Activated T-helper 1 cell treated with anti-CD3 and anti-CD28 coated beads, Interleukin-12 subunit alpha, Interleukin-12 subunit beta, Interleukin-2, Interleukin-4 antibody, amounts not matched to agents 30 ng/mL and 10 ng/mL and 1 ng/mL, durations not matched to agents 14 hours and 24 hours and 36 hours (primary cell): Measurements from ENCODE around the gene CERS4. TPM values are rescaled to one million over a fixed set of nuclear protein-coding genes. Genes with fewer than 3 reads are reported as not detected.
"Not testable (repeated sequence)": the region's sequence is repeated elsewhere in the genome, so short reads cannot be mapped to it uniquely, and the experiment has no call there.

Source experiments
- DNase-seq: peaks from one replicate; pipeline ENCODE4 v3.0.0; 2021; ENCODE audit warnings: low spot score
- H3K27ac Mint-ChIP-seq: one replicate; pipeline ENCODE4 v1.8.0; 2021; ENCODE audit warnings: mild to moderate bottlenecking, mixed read lengths
- H3K27me3 Mint-ChIP-seq: one replicate; pipeline ENCODE4 v1.8.0; 2022; ENCODE audit warnings: mild to moderate bottlenecking, moderate library complexity, mixed read lengths; ENCODE audit not compliant: insufficient read depth
- H3K36me3 Mint-ChIP-seq: one replicate; pipeline ENCODE4 v1.8.0; 2021; ENCODE audit warnings: low read depth, mixed read lengths
- H3K4me1 Mint-ChIP-seq: one replicate; pipeline ENCODE4 v1.8.0; 2021; ENCODE audit warnings: low read depth, mixed read lengths
- H3K4me3 Mint-ChIP-seq: one replicate; pipeline ENCODE4 v1.8.0; 2021; ENCODE audit warnings: mild to moderate bottlenecking, moderate library complexity, mixed read lengths
- H3K9me3 Mint-ChIP-seq: one replicate; pipeline ENCODE4 v1.8.0; 2021; ENCODE audit warnings: mixed read lengths
- intact Hi-C: fragments of 100-400 bp; cut with micrococcal nuclease; formaldehyde crosslinking; loops from one replicate; pipeline ENCODE4 v1.15.1; 2024
- total RNA-seq: library from RNA; stranded (reverse); gene quantifications from 2 replicates; pipeline ENCODE4 v1.2.3, GENCODE V29; 2022

CERS4 gene
- total RNA-seq, 1 donor from 2014 or later, result 29.7 TPM

DNA sequence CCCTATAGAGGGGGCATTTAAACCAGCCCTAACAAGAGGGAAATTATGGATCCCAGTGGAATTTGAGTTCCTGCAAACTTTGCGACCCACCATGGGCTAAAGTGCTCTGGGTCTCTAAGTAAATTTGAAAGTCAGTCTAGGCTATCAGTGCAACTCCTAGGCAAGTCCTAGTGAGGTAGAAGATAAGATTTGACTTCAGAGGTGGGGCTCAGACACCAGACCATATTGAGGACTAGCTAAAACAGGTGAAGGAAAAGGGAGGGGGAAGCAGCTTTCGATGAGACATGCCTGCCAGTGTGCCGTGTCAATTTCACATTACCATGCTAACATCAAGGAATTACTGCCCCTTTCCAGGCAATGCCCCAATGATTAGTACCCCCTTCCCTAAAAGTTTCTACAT, 60.6 kb downstream of the CERS4 start:
- peak overlapping the region; percentile 85 for H3K27ac Mint-ChIP-seq
- no peaks in the 10 kb centered on the region for H3K36me3 Mint-ChIP-seq
- no peaks in the 10 kb centered on the region for H3K27me3 Mint-ChIP-seq
- H3K4me1 Mint-ChIP-seq, result peaks cover 26% of the 10 kb centered on the region
- no peak for DNase-seq
- peak overlapping the region; percentile 82 for H3K4me3 Mint-ChIP-seq
- H3K9me3 Mint-ChIP-seq, result no peaks in the 10 kb centered on the region
- intact Hi-C loops, result loop anchor here (10.0 kb wide), 1 partner anchor 215 kb away; no protein-coding TSS in a partner anchor

DNA sequence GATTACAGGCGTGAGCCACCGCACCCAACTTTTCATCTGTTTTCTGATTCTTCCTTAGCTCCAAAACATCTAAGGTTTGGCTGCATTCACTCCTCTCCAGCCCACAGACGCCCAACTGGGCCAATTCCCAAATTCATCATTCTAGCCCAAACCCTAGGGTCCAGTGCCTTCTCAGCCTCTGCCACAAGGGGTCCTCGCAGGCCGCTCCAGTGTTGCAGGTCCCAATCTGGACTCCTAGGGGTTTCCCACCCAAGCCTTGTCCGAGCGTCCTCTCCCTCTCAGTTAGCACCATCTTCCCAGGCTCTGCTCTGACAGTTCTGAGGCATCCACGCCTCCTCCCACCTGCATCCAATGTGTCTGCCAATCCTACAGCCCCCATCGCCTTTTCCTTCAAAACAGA, 67.3 kb downstream of the CERS4 start:
- H3K27me3 Mint-ChIP-seq, H3K4me1 Mint-ChIP-seq, H3K4me3 Mint-ChIP-seq, intact Hi-C loops, H3K27ac Mint-ChIP-seq, H3K9me3 Mint-ChIP-seq, DNase-seq, H3K36me3 Mint-ChIP-seq: not testable (repeated sequence)

DNA sequence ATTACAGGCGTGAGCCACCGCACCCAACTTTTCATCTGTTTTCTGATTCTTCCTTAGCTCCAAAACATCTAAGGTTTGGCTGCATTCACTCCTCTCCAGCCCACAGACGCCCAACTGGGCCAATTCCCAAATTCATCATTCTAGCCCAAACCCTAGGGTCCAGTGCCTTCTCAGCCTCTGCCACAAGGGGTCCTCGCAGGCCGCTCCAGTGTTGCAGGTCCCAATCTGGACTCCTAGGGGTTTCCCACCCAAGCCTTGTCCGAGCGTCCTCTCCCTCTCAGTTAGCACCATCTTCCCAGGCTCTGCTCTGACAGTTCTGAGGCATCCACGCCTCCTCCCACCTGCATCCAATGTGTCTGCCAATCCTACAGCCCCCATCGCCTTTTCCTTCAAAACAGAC, 82.2 kb downstream of the CERS4 start:
- H3K27me3 Mint-ChIP-seq, DNase-seq, H3K36me3 Mint-ChIP-seq, H3K27ac Mint-ChIP-seq, H3K4me1 Mint-ChIP-seq, H3K9me3 Mint-ChIP-seq, intact Hi-C loops, H3K4me3 Mint-ChIP-seq: not testable (repeated sequence)

DNA sequence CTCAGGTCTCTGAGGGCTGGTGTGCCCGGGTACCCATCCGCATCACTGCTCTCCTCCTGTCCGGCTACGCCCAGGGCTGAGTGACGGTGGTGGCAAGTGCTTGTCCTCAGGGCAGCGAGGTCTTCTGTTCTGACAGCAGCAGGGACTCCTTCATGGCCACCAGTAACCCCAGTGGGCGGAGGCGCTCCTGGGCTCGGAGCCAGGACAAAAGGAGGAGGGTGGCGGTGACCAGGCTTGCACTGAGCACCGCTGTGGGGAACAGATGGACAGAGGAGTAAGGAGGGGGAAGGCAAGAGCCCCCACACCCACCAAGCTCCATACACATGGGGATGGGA, 93.2 kb downstream of the CERS4 start:
- no peaks in the 10 kb centered on the region for H3K27me3 Mint-ChIP-seq
- H3K9me3 Mint-ChIP-seq, result no peaks in the 10 kb centered on the region
- no peak overlapping the region for H3K4me3 Mint-ChIP-seq
- peaks cover 2% of the 10 kb centered on the region for H3K36me3 Mint-ChIP-seq
- intact Hi-C loops, result no loop called here
- H3K27ac Mint-ChIP-seq, result no peak overlapping the region
- peaks cover 14% of the 10 kb centered on the region for H3K4me1 Mint-ChIP-seq
- no peak for DNase-seq

DNA sequence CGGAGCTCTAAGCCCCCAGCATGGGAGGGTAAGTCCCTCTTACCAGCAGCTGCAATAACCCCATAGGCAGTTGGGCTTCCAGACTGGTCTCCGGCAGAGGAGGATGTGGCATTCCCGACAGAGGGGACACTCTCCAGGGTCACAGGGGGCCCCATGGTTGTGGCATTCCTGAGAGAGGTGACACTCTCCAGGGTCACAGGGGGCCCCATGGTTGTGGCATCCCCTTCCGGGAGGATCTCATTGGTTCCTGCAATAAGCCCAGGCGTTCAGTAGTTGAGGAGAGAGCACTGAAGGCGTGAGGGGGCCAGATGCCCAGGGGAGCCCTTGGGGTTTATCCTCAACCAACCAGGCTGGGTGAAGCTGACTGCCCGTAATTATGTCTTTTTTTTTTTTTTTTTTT, 93.6 kb downstream of the CERS4 start:
- Mint-ChIP-seq H3K36me3 (peaks cover 2% of the 10 kb centered on the region), H3K9me3 (no peaks in the 10 kb centered on the region), H3K4me1 (peaks cover 18% of the 10 kb centered on the region), H3K27me3 (no peaks in the 10 kb centered on the region), H3K4me3 (no peak overlapping the region), H3K27ac (no peak overlapping the region)
- no peak for DNase-seq
- intact Hi-C loops, result no loop called here

DNA sequence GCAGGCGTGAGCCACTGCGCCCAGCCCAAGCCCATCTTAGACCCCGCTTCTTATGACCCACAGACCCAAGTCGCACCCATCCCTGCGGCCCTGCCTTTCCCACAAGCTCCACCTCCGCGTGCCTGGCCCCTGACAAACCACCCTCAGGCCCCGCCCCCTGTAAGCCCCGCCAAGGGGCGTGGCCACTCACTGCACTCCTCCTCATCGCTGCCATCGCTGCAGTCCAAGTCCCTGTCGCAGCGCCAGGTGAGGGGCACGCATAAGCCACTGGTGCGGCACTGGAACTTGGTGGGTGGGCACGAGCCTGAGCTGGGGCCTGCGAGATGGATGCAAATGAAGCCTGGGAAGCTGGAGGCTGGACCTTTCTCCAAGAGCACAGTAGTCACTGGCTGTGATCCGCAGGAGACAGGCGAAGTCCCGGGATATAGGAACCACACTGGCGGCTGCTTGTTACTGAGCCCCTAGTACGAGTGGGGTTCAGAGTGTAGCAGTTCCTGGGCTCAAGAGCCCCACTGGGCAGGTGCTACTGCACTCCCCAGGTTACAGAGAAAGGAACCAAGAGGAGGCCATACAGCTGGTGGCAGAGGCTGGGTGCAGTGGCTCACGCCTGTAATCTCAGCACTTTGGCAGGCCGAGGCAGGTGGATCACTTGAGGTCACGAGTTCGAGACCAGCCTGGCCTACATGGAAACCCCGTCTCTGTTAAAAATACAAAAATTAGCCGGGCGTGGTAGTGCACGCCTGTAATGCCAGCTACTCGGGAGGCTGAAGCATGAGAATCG, 95.9 kb downstream of the CERS4 start:
- intact Hi-C loops, result no loop called here
- Mint-ChIP-seq H3K4me3 (no peak overlapping the region), H3K27me3 (no peaks in the 10 kb centered on the region), H3K27ac (no peak overlapping the region), H3K4me1 (peaks cover 31% of the 10 kb centered on the region), H3K36me3 (peaks cover 8% of the 10 kb centered on the region), H3K9me3 (no peaks in the 10 kb centered on the region)
- no peak for DNase-seq

DNA sequence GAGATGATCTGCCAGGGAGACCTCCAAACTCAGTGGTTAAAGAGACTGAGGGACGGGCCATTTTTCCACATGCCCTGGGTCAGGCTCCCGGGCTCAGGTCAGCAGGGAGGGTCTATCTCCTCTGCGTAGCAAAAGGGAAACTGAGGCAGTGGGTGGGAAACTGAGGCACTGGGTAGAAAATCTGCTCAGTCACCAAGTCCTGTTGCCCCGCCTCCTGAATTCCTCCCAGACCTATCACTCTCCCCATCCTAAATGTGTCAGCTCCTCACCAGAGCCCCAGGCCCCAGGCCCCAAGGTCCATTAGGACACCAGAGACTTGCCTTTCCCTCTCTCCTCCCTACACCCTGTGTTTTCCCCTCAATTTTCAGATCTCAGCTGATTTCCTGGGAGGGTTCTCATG, 96.6 kb downstream of the CERS4 start:
- H3K4me1 Mint-ChIP-seq, result peaks cover 31% of the 10 kb centered on the region
- H3K27me3 Mint-ChIP-seq, result no peaks in the 10 kb centered on the region
- H3K4me3 Mint-ChIP-seq, result peak overlapping the region; percentile 89
- peaks cover 8% of the 10 kb centered on the region for H3K36me3 Mint-ChIP-seq
- no peaks in the 10 kb centered on the region for H3K9me3 Mint-ChIP-seq
- DNase-seq, result no peak
- intact Hi-C loops, result no loop called here
- H3K27ac Mint-ChIP-seq, result no peak overlapping the region

DNA sequence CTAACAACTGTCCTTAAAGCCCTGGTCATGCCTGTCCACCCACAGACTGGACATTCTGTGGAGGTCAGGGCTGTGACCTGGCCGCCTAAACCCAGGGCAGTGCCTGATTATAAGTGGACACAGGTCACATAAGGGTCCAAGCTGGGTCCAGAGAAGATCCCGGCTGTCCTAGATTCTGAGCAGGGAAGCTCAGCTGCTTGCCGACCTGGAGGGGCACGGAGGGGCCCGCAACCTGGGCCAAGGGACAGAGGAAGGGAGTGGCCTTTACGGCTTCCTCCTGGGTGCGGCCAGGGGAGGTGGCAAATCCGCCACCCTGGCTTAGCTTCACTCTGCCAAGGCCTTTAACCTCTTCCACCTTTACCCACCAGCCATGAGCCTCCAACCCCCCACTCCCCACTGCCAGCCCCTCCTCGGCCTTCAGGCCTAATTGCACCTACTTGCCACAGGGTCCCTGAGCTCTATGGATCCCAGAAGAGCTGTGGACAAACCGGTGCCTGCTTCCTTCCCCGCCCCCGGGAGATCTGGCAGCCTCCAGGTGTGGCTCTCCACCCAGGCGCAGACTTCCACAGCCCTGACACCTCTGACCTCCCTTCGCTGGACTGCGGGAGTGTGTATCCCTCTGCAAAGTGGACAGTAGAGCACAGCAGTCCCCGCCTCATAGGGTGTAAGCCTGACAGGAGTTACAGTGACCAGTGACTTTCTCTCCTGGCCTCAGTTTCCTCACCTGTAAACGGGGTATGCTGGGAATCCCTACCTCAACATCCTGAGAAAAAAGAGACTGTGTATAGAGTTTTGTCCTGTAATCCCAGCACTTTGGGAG, 97.3 kb downstream of the CERS4 start:
- no peaks in the 10 kb centered on the region for H3K27me3 Mint-ChIP-seq
- H3K27ac Mint-ChIP-seq, result peak overlapping the region; percentile 81
- peaks cover 31% of the 10 kb centered on the region for H3K4me1 Mint-ChIP-seq
- H3K9me3 Mint-ChIP-seq, result no peaks in the 10 kb centered on the region
- no peak for DNase-seq
- peaks cover 11% of the 10 kb centered on the region for H3K36me3 Mint-ChIP-seq
- H3K4me3 Mint-ChIP-seq, result peak overlapping the region; percentile 89
- intact Hi-C loops, result no loop called here

DNA sequence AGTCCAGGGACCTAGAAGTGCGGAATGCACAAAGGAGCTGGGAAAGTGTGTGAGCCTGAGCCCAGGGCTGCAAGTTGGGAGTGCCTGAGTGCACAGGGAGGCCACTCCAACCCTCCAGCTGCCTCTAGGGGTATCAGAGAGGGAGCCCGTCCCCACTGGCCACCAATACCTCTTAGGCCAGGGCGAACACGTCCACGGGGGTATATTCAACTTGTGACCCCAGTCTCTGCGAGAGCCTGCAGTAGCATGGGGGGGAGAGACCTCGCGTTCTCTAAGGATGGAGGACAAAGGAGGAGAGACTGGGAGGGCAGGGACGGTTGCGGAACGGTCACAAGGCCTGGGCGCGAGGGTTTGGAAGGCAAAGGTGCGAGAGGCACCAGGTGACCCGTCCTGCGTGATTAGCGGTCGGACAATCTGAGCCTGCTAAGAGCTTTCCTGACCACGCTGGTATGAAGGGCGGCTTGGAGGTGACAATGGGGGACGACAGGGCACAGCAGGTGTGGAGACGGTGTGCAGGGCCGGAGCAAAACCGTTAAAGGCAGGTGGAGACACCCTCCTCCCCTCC, 98.3 kb downstream of the CERS4 start:
- Mint-ChIP-seq H3K36me3 (peaks cover 11% of the 10 kb centered on the region), H3K27ac (peak overlapping the region; percentile 81), H3K4me3 (peak overlapping the region; percentile 89), H3K27me3 (no peaks in the 10 kb centered on the region), H3K4me1 (peaks cover 31% of the 10 kb centered on the region), H3K9me3 (no peaks in the 10 kb centered on the region)
- no peak for DNase-seq
- intact Hi-C loops, result no loop called here

DNA sequence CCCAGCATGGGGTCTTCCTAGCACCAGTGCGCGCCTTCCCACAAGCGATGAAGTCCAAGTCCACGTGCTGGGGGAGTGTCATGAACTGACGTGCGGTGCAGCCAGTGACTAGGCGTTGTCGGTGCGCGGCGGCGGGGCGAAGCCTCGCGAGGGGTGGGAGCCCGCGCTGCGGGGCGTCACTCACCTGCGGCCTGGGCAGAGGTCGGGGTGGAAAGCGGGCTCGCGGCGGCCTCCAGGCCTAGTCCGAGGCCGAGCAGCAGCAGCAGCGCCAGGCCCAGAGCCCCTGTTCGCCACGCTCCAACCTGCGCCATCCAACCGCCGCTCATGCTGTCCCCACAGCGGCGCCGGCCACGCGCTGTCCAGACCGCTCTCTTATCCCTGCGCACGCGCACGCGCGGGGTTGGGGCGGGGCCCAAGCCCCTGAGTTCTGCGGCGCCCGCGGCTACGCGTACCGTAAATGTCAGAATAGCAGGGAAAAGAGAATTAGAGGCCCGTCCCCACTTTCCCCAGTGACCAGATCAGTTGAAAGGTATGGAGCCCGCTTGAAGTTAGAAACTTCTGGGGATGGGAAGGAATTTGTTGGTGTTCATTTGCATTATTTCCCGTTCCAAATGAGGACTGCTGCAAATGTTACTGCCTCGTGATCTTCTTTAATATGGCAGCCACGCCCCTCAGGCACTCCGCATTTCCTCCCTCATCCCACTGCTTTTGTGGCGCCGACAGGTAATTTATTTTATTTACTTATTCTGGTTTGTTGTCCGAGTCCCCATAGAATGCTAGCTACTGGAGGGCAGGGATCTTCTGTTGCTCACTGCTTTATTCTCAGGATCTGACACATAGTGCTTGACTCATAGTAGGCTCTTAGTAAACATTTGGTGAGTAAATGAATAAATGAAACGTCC, 99.0 kb downstream of the CERS4 start, which contains the start of gene CD320:
CD320 (minus strand) TSS at position 394 of the 902 bp plus-strand sequence; CDS start at position 326, 68 bp downstream.
- H3K9me3 Mint-ChIP-seq, result no peaks in the 10 kb centered on the region
- H3K27ac Mint-ChIP-seq, result peak within 1 kb of the TSS; percentile 81
- peak within 1 kb of the TSS; percentile 89 for H3K4me3 Mint-ChIP-seq
- peaks cover 31% of the 10 kb centered on the region for H3K4me1 Mint-ChIP-seq
- intact Hi-C loops, result loop anchor here (1.0 to 2.0 kb wide), 4 partner anchors 13 to 365 kb away; partner anchors contain the start of genes KANK3, NDUFA7, RAB11B and RPS28
- peak; percentile 84 for DNase-seq
- H3K36me3 Mint-ChIP-seq, result peaks cover 11% of the 10 kb centered on the region
- H3K27me3 Mint-ChIP-seq, result no peaks in the 10 kb centered on the region

DNA sequence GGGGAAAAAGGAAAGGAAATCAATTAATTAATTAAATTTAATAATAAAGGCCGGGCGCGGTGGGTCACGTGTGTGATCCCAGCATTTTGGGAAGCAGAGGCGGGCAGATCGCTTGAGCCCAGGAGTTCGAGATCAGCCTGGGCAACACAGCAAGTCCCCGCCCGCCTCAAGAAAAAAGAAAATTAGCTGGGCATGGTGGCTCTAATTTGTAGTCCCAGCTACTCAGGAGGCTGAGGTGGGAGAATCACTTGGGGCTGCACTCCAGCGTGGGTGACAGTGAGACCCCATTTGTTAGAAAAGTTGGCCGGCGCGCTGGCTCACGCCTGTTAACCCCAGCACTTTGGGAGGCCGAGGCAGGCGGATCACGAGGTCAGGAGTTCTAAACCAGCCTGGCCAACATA, 99.7 kb downstream of the CERS4 start:
- peaks cover 31% of the 10 kb centered on the region for H3K4me1 Mint-ChIP-seq
- H3K4me3 Mint-ChIP-seq, result peak overlapping the region; percentile 89
- peak overlapping the region; percentile 81 for H3K27ac Mint-ChIP-seq
- H3K36me3 Mint-ChIP-seq, result peaks cover 11% of the 10 kb centered on the region
- no peaks in the 10 kb centered on the region for H3K27me3 Mint-ChIP-seq
- DNase-seq, result no peak
- no peaks in the 10 kb centered on the region for H3K9me3 Mint-ChIP-seq
- intact Hi-C loops, result loop anchor here (1.0 to 2.0 kb wide), 4 partner anchors 12 to 366 kb away; partner anchors contain the start of genes KANK3, NDUFA7, RAB11B and RPS28

DNA sequence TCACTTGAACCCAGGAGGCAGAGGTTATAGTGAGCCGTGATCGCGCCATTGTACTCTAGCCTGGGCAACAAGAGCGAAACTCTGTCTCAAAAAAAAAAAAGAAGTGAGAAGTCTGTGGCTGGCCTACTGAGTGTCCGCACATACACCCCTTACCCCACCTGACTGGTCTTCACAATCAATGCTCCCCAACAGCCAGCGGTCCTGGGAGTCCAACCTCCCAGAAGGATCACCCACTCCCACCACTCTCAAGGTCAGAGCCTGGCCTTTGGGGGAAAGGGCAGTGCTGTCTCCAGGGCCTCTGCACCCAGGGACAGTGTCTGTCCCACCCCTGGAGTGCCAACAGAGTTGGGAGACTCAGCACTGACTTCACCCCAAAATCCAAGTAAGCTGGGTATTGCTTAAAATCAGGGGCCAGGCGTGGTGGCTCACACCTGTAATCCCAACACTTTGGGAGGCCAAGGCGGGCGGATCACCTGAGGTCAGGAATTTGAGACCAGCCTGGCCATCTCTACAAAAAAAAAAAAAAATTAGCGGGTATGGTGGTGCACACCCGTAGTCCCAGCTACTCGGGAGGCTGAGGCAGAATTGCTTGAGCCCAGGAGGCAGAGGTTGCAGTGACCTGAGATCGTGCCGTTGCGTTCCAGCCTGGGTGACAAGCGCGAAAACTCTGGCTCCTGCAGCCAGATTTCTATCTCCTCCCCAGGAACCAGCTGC, 101.3 kb downstream of the CERS4 start:
- Mint-ChIP-seq H3K4me1 (peaks cover 31% of the 10 kb centered on the region), H3K27ac (no peak overlapping the region), H3K27me3 (no peaks in the 10 kb centered on the region), H3K9me3 (no peaks in the 10 kb centered on the region), H3K36me3 (peaks cover 12% of the 10 kb centered on the region), H3K4me3 (no peak overlapping the region)
- intact Hi-C loops, result no loop called here
- DNase-seq, result no peak
